Stomach smooth muscle (tissue), 2 donors: ENCODE results near the gene RUFY3.

Source experiments
- H3K27ac ChIP-seq: one replicate; pipeline ENCODE4 v1.7.0; 2013; ENCODE audit warnings: mild to moderate bottlenecking, low read length, inconsistent platforms
- H3K27me3 ChIP-seq, 2 donors: one replicate each; pipeline ENCODE4 v1.7.0; 2013; ENCODE audit warnings: low read length in 2 of 2; ENCODE audit not compliant: insufficient read depth in 2 of 2, control insufficient read depth in 1 of 2
- H3K36me3 ChIP-seq, 2 donors: one replicate each; pipeline ENCODE4 v1.7.0; 2013; ENCODE audit warnings: low read length in 2 of 2; ENCODE audit not compliant: control insufficient read depth in 2 of 2, insufficient read depth in 2 of 2
- H3K4me1 ChIP-seq: one replicate; pipeline ENCODE4 v1.7.0; 2013; ENCODE audit warnings: low read length; ENCODE audit not compliant: control insufficient read depth, insufficient read depth
- H3K4me3 ChIP-seq, 2 donors: one replicate each; pipeline ENCODE4 v1.7.0; 2013; ENCODE audit warnings: low read length in 2 of 2
- H3K9ac ChIP-seq, 2 donors: one replicate each; pipeline ENCODE4 v1.7.0; 2013; ENCODE audit warnings: low read length in 2 of 2, mild to moderate bottlenecking in 1 of 2
- H3K9me3 ChIP-seq, 2 donors: one replicate each; pipeline ENCODE4 v1.7.0; 2013; ENCODE audit warnings: low read length in 2 of 2; ENCODE audit not compliant: control insufficient read depth in 2 of 2
- donor health status: healthy.
- donor health status: Pancreatic carcinoma.

The RUFY3 gene

GRCh38 chr4:70842761-70843435, 121.1 kb downstream of the RUFY3 start:
- no peak overlapping the region for H3K27ac ChIP-seq

GRCh38 chr4:70844180-70844579, 122.4 kb downstream of the RUFY3 start:
- Histone ChIP-seq H3K27me3 (no peaks in the 10 kb centered on the region), H3K4me3 (no peak overlapping the region), H3K4me1 (no peaks in the 10 kb centered on the region), H3K36me3 (no peaks in the 10 kb centered on the region), H3K9ac (no peak overlapping the region), H3K9me3 (no peaks in the 10 kb centered on the region), H3K27ac (no peak overlapping the region)

More at GRCh38 chr4:70842761-70843435, 121.1 kb downstream of the RUFY3 start:
- Histone ChIP-seq H3K36me3 (no peaks in the 10 kb centered on the region), H3K4me1 (peaks cover 7% of the 10 kb centered on the region), H3K9me3 (no peaks in the 10 kb centered on the region), H3K27me3 (no peaks in the 10 kb centered on the region), H3K9ac (no peak overlapping the region), H3K4me3 (no peak overlapping the region)

- H3K9me3 ChIP-seq: no peaks in the 10 kb centered on the region
- no peak overlapping the region for H3K4me3 ChIP-seq
- H3K27ac ChIP-seq: no peak overlapping the region
- no peaks in the 10 kb centered on the region for H3K4me1 ChIP-seq
- no peak overlapping the region for H3K9ac ChIP-seq
- no peaks in the 10 kb centered on the region for H3K36me3 ChIP-seq
- no peaks in the 10 kb centered on the region for H3K27me3 ChIP-seq
Observed at GRCh38 chr4:70849291-70849690, 127.5 kb downstream of the RUFY3 start.

GRCh38 chr4:70855464-70855863, 133.7 kb downstream of the RUFY3 start:
- Histone ChIP-seq H3K9me3 (no peaks in the 10 kb centered on the region), H3K27me3 (no peaks in the 10 kb centered on the region), H3K4me1 (no peaks in the 10 kb centered on the region), H3K36me3 (no peaks in the 10 kb centered on the region), H3K4me3 (no peak overlapping the region), H3K27ac (no peak overlapping the region), H3K9ac (no peak overlapping the region)
